HCT116 (cell line): Measurements from ENCODE around the gene KCTD14. TPM values are rescaled to one million over a fixed set of nuclear protein-coding genes. Genes with fewer than 3 reads are reported as not detected.

Experiments
- ATAC-seq: fragments of 200-7000 bp; cut with Tn5 transposase; 2 replicates; pipeline ENCODE4 v1.9.1; 2020; ENCODE audit warnings: mild to moderate bottlenecking, moderate library complexity
- BruUV-seq: library from RNA; stranded (reverse); fragments of 400-500 nt; replicated peaks from 2 replicates; lab custom pipeline; 2021; lab: Mats Ljungman, UMichigan
- CTCF ChIA-PET: fragments of 300-600 bp; sonication (Branson Sonifier 250); formaldehyde crosslinking; loops from one replicate; lab custom pipeline; 2021; ENCODE audit warnings: antibody characterized with exemption; lab: Charles Lee
- POLR2A ChIA-PET: fragments of 300-600, 350-600 bp; sonication (Branson Sonifier 250); formaldehyde crosslinking; loops from one replicate; lab custom pipeline; 2021; ENCODE audit warnings: antibody characterized with exemption; lab: Charles Lee
- RAD21 ChIA-PET, 2 experiments: fragments of 300-600 bp; sonication (Branson Sonifier 250); formaldehyde crosslinking; loops; one replicate each; lab custom pipeline; 2023; ENCODE audit warnings: low total read pairs in 2 of 2; ENCODE audit not compliant: uncharacterized antibody in 2 of 2, unreplicated experiment in 2 of 2, low non-redundant PET in 1 of 2; lab: Charles Lee
- DNase-seq: peaks from one replicate; pipeline ENCODE4 v3.0.0-alpha.2; 2010; ENCODE audit warnings: low read depth, low spot score
- H2AFZ ChIP-seq: fragments of 200-600 bp; shearing (Covaris generic), sonication (generic); 2 replicates; pipeline ENCODE4 v1.6.1; 2017; ENCODE audit warnings: low read depth, mixed run types, mixed read lengths, antibody characterized with exemption, low read length; ENCODE audit not compliant: poor library complexity, severe bottlenecking
- H3K27ac ChIP-seq: 2 replicates; pipeline ENCODE4 v1.5.1; 2012; ENCODE audit warnings: low read depth, low read length
- H3K27me3 ChIP-seq: fragments of 200-600 bp; sonication (generic); 2 replicates; pipeline ENCODE4 v1.6.1; 2016; ENCODE audit warnings: mixed run types, low read length, mixed read lengths; ENCODE audit not compliant: insufficient read depth
- H3K36me3 ChIP-seq, 2 experiments: fragments of 200-500 bp in 1 of 2; fragments of 200-600 bp in 1 of 2; sonication (Bioruptor generic) in 1 of 2; sonication (generic) in 1 of 2; 2 replicates each; pipeline versions ENCODE4 v1.5.1 to v1.6.1; 2014 to 2016; ENCODE audit warnings: low read length in 2 of 2, inconsistent platforms in 1 of 2, mixed read lengths in 1 of 2, mixed run types in 1 of 2; ENCODE audit not compliant: insufficient read depth in 2 of 2, control insufficient read depth in 1 of 2
- H3K4me1 ChIP-seq, 2 experiments: fragments of 200-600 bp in 1 of 2; sonication (generic) in 1 of 2; 2 replicates each; pipeline versions ENCODE4 v1.5.1 to v1.6.1; 2012 to 2017; ENCODE audit warnings: low read length in 2 of 2, inconsistent platforms in 1 of 2, mild to moderate bottlenecking in 1 of 2, mixed read lengths in 1 of 2, mixed run types in 1 of 2, moderate library complexity in 1 of 2; ENCODE audit not compliant: insufficient read depth in 2 of 2, control insufficient read depth in 1 of 2
- H3K4me2 ChIP-seq: fragments of 200-600 bp; sonication (generic); 2 replicates; pipeline ENCODE4 v1.6.1; 2017; ENCODE audit warnings: mixed run types, low read length, mixed read lengths
- H3K4me3 ChIP-seq, 2 experiments: fragments of 200-600 bp in 1 of 2; sonication (generic) in 1 of 2; replicated peaks in 1 of 2; 2 replicates each; pipeline ENCODE4 v1.5.1; 2011 to 2016; ENCODE audit warnings: low read length in 2 of 2, control low read depth in 1 of 2, low read depth in 1 of 2, mild to moderate bottlenecking in 1 of 2, mixed read lengths in 1 of 2, mixed run types in 1 of 2
- H3K79me2 ChIP-seq: fragments of 200-600 bp; sonication (generic); 2 replicates; pipeline ENCODE4 v1.6.1; 2017; ENCODE audit warnings: mild to moderate bottlenecking, mixed run types, low read length, moderate library complexity, mixed read lengths; ENCODE audit not compliant: insufficient read depth
- H3K9ac ChIP-seq: fragments of 200-600 bp; sonication (generic); 2 replicates; pipeline ENCODE4 v1.6.1; 2016; ENCODE audit warnings: low read length, mixed read lengths
- H3K9me2 ChIP-seq: fragments of 200-600 bp; sonication (generic), shearing (Covaris generic); 2 replicates; pipeline ENCODE4 v1.6.1; 2017; ENCODE audit warnings: mixed run types, mild to moderate bottlenecking, moderate library complexity; ENCODE audit not compliant: insufficient read depth
- H3K9me3 ChIP-seq, 2 experiments: fragments of 200-500 bp in 1 of 2; fragments of 200-600 bp in 1 of 2; sonication (Bioruptor generic) in 1 of 2; sonication (generic) in 1 of 2; 2 replicates each; pipeline ENCODE4 v1.6.1; 2014 to 2017; ENCODE audit warnings: low read length in 2 of 2, mixed read lengths in 2 of 2, inconsistent platforms in 1 of 2, low read depth in 1 of 2, mild to moderate bottlenecking in 1 of 2, mixed run types in 1 of 2, moderate library complexity in 1 of 2; ENCODE audit not compliant: control insufficient read depth in 1 of 2, insufficient read depth in 1 of 2
- H4K20me1 ChIP-seq: fragments of 200-600 bp; sonication (generic), shearing (Covaris generic); 2 replicates; pipeline ENCODE4 v1.6.1; 2017; ENCODE audit warnings: mixed run types, mild to moderate bottlenecking, moderate library complexity; ENCODE audit not compliant: insufficient read depth
- CEBPB ChIP-seq: IDR thresholded peaks from 2 replicates; pipeline ENCODE4 v1.6.1; 2012; ENCODE audit warnings: low read depth
- ELF1 ChIP-seq: IDR thresholded peaks from 2 replicates; pipeline ENCODE4 v1.6.1; 2012; ENCODE audit warnings: low read depth, borderline replicate concordance
- EZH2phosphoT487 ChIP-seq: fragments of 200-600 bp; IDR thresholded peaks from 2 replicates; pipeline ENCODE4 v1.6.1; 2018; ENCODE audit warnings: antibody characterized with exemption, borderline replicate concordance
- FOSL1 ChIP-seq: IDR thresholded peaks from 2 replicates; pipeline ENCODE4 v1.6.1; 2012; ENCODE audit warnings: low read depth
- MAX ChIP-seq: IDR thresholded peaks from 2 replicates; pipeline ENCODE4 v1.6.1; 2012
- POLR2A ChIP-seq: IDR thresholded peaks from 2 replicates; pipeline ENCODE4 v1.7.0; 2011; ENCODE audit warnings: borderline replicate concordance; ENCODE audit not compliant: insufficient read depth, insufficient read length; ENCODE audit errors: extremely low read depth
- POLR2AphosphoS5 ChIP-seq: IDR thresholded peaks from 2 replicates; pipeline ENCODE4 v1.6.1; 2011; ENCODE audit warnings: mild to moderate bottlenecking, low read depth, low read length, moderate library complexity
- REST ChIP-seq: IDR thresholded peaks from 2 replicates; pipeline ENCODE4 v1.6.1; 2012; ENCODE audit warnings: low read depth
- SIN3A ChIP-seq: IDR thresholded peaks from 2 replicates; pipeline ENCODE4 v1.6.1; 2012; ENCODE audit warnings: low read depth
- SP1 ChIP-seq: IDR thresholded peaks from 2 replicates; pipeline ENCODE4 v1.6.1; 2012; ENCODE audit warnings: low read depth
- SRF ChIP-seq: IDR thresholded peaks from 2 replicates; pipeline ENCODE4 v1.6.1; 2012; ENCODE audit warnings: low read depth
- ZBTB33 ChIP-seq: IDR thresholded peaks from 2 replicates; pipeline ENCODE4 v1.6.1; 2011; ENCODE audit warnings: mild to moderate bottlenecking, low read length, moderate library complexity; ENCODE audit not compliant: insufficient replicate concordance; ENCODE audit errors: extremely low read depth
- ZNF274 ChIP-seq: fragments of 200-500 bp; sonication (Bioruptor generic); IDR thresholded peaks from 2 replicates; pipeline ENCODE4 v1.6.1; 2014; ENCODE audit warnings: mild to moderate bottlenecking, low read depth, low read length, inconsistent platforms
- intact Hi-C: fragments of 100-400 bp; cut with micrococcal nuclease; formaldehyde crosslinking; loops from 2 replicates; pipeline ENCODE4 v1.10.0; 2022
- total RNA-seq: library from RNA; stranded (reverse); gene quantifications from one replicate; pipeline ENCODE4 v1.2.1, GENCODE V29; 2021; ENCODE audit not compliant: unreplicated experiment

The KCTD14 gene
- total RNA-seq, 1 experiment from 2014 or later: 15.2 TPM

GRCh38 chr11:78038697-78039313 lies 15.7 kb upstream of the KCTD14 start:
- TF ChIP-seq CEBPB (no peak), MAX (no peak), FOSL1 (no peak)
- Histone ChIP-seq H3K9ac (no peak overlapping the region), H2AFZ (no peak overlapping the region), H3K36me3 (no peaks in the 10 kb centered on the region), H3K79me2 (no peaks in the 10 kb centered on the region), H3K27ac (no peak overlapping the region; the same call in 1 of the 2 replicates), H3K4me2 (no peak overlapping the region), H3K27me3 (no peaks in the 10 kb centered on the region), H3K9me3 (no peaks in the 10 kb centered on the region), H3K9me2 (no peaks in the 10 kb centered on the region), H3K4me1 (peaks cover 33 to 52% of the 10 kb centered on the region in 2 experiments), H3K4me3 (no peak overlapping the region), H4K20me1 (no peaks in the 10 kb centered on the region)
- DNase-seq (no peak), ATAC-seq (no peak)
- ChIA-PET CTCF (no interaction called here), RAD21 (no interaction called here), POLR2A (interaction anchor here (2.6 kb wide), 1 partner anchor 8 kb away, joined by 14 read pairs; no protein-coding TSS in a partner anchor)
- intact Hi-C loops: no loop called here
- BruUV-seq: no TSS peak

- BruUV-seq: no TSS peak
- no peak for ATAC-seq
- POLR2A ChIA-PET: no interaction called here
- Histone ChIP-seq H2AFZ (no peak overlapping the region), H3K36me3 (no peaks in the 10 kb centered on the region), H3K27me3 (no peaks in the 10 kb centered on the region), H3K9me2 (no peaks in the 10 kb centered on the region), H3K9ac (no peak overlapping the region), H3K4me1 (peaks cover 33 to 52% of the 10 kb centered on the region in 2 experiments), H3K9me3 (no peaks in the 10 kb centered on the region), H3K4me2 (no peak overlapping the region), H3K27ac (no peak overlapping the region; the same call in 1 of the 2 replicates), H3K4me3 (no peak overlapping the region), H3K79me2 (no peaks in the 10 kb centered on the region), H4K20me1 (no peaks in the 10 kb centered on the region)
- CTCF ChIA-PET: interaction anchor here (1.5 kb wide), 1 partner anchor 8 kb away, joined by 4 read pairs; no protein-coding TSS in a partner anchor
- intact Hi-C loops: no loop called here
- RAD21 ChIA-PET: no interaction called here
- DNase-seq: no peak
- TF ChIP-seq ELF1 (no peak), SP1 (no peak), FOSL1 (no peak), POLR2AphosphoS5 (no peak), ZBTB33 (no peak), SRF (no peak), REST (no peak), POLR2A (no peak), SIN3A (no peak), EZH2phosphoT487 (no peak), ZNF274 (no peak)
Observed at GRCh38 chr11:78037825-78038620, 14.9 kb upstream of the KCTD14 start.
